Lung microvascular endothelial cell (primary cell): ENCODE measurements around the gene SSR2. TPM values are rescaled to one million over a fixed set of nuclear protein-coding genes. Genes with fewer than 3 reads are reported as not detected.

Experiments used
- DNase-seq, 2 donors: peaks; one replicate each; pipeline versions ENCODE4 v3.0.0 to v3.0.0-alpha.2; 2010; ENCODE audit warnings: low read depth in 2 of 2
- total RNA-seq: library from RNA; depleted of rRNA; stranded (reverse); fragments of >200 nt; gene quantifications from 2 replicates; pipeline ENCODE4 v1.2.1, GENCODE V29; 2014

Gene SSR2
- total RNA-seq, 1 donor from 2014 or later, result 342 TPM

- no peak for DNase-seq
Observed at GRCh38 chr1:155974208-155975115, 46.3 kb downstream of the SSR2 start.

GRCh38 chr1:155973723-155974122 is 47.0 kb downstream of the SSR2 start:
- no peak for DNase-seq

GRCh38 chr1:155971910-155972809 is 48.6 kb downstream of the SSR2 start:
- no peak for DNase-seq

GRCh38 chr1:155970531-155971167 is 50.1 kb downstream of the SSR2 start:
- DNase-seq, result peak; percentile 55 to 82

GRCh38 chr1:155969377-155969791 is 51.4 kb downstream of the SSR2 start:
- DNase-seq, result no peak

- no peak for DNase-seq
Observed at GRCh38 chr1:155968670-155969069, 52.1 kb downstream of the SSR2 start.

- DNase-seq, result no peak
Observed at GRCh38 chr1:155968051-155968400, 52.7 kb downstream of the SSR2 start.

- peak; percentile 77 to 79 for DNase-seq
Observed at GRCh38 chr1:155967341-155968050, 53.3 kb downstream of the SSR2 start.

GRCh38 chr1:155966750-155967149 is 54.0 kb downstream of the SSR2 start:
- DNase-seq, result no peak

- DNase-seq, result no peak
Observed at GRCh38 chr1:155966135-155966534, 54.6 kb downstream of the SSR2 start.

GRCh38 chr1:155964193-155964592 is 56.6 kb downstream of the SSR2 start:
- no peak for DNase-seq

- peak in 1 of 2 donors; percentile 60 for DNase-seq
Observed at GRCh38 chr1:155962599-155963211, 58.0 kb downstream of the SSR2 start.

- peak; percentile 92 to 98 for DNase-seq
Observed at GRCh38 chr1:155961937-155962336, 58.8 kb downstream of the SSR2 start.

- DNase-seq, result no peak
Observed at GRCh38 chr1:155960081-155960745, 60.5 kb downstream of the SSR2 start.

Other genes starting within 250 kb of the SSR2 start
- 14.6 and 27.4 TPM in 2 replicates for gene GON4L, start 163.7 kb downstream of the SSR2 start, total RNA-seq
- gene SYT11, start 161.4 kb downstream of the SSR2 start, total RNA-seq, result 15.5 and 24.6 TPM in 2 replicates
- gene RIT1, start 109.6 kb downstream of the SSR2 start, total RNA-seq, result 19.0 and 26.0 TPM in 2 replicates
- gene KHDC4, start 86.5 kb downstream of the SSR2 start, total RNA-seq, result 9.4 and 13.5 TPM in 2 replicates
- gene RXFP4, start 79.3 kb downstream of the SSR2 start, total RNA-seq, result not detected in 2 replicates
- gene ARHGEF2, start 42.4 kb downstream of the SSR2 start, total RNA-seq, result 59.3 and 69.4 TPM in 2 replicates
- gene UBQLN4, start 32.8 kb upstream of the SSR2 start, total RNA-seq, result 9.8 and 12.1 TPM in 2 replicates
- gene LAMTOR2, start 33.8 kb upstream of the SSR2 start, total RNA-seq, result 98.6 and 101 TPM in 2 replicates
- gene RAB25, start 40.2 kb upstream of the SSR2 start, total RNA-seq, result not detected in 2 replicates
- 3.4 and 4.8 TPM in 2 replicates for gene MEX3A, start 61.5 kb upstream of the SSR2 start, total RNA-seq
- gene LMNA, start 93.8 kb upstream of the SSR2 start, total RNA-seq, result 187 and 399 TPM in 2 replicates
- gene SEMA4A, start 132.6 kb upstream of the SSR2 start, total RNA-seq, result 0.20 and 0.44 TPM in 2 replicates
- 7.0 and 9.3 TPM in 2 replicates for gene SLC25A44, start 173.2 kb upstream of the SSR2 start, total RNA-seq
- gene PMF1, start 192.1 kb upstream of the SSR2 start, total RNA-seq, result 39.9 and 45.8 TPM in 2 replicates
- under 0.01 and 0.20 TPM in 2 replicates for gene BGLAP, start 221.2 kb upstream of the SSR2 start, total RNA-seq
- 0.22 and 0.60 TPM in 2 replicates for gene PAQR6, start 227.1 kb upstream of the SSR2 start, total RNA-seq